SK-N-SH treated with all-trans-retinoic acid at 6 μM for 48 hours (cell line): ENCODE results near the gene HDGF.

Source experiments
- RARB ChIP-seq: fragments of 250-450 bp; sonication (Bioruptor Pico); IDR thresholded peaks from 2 replicates; pipeline ENCODE4 v1.8.0; 2021; ENCODE audit warnings: mild to moderate bottlenecking, moderate library complexity
- SNAI2 ChIP-seq: fragments of 250-450 bp; sonication (Bioruptor Pico); IDR thresholded peaks from 2 replicates; pipeline ENCODE4 v1.5.0; 2020; ENCODE audit warnings: mild to moderate bottlenecking, moderate library complexity
- TCF4 ChIP-seq: fragments of 250-450 bp; sonication (Bioruptor Pico); IDR thresholded peaks from 2 replicates; pipeline ENCODE4 v1.8.0; 2021; ENCODE audit warnings: mild to moderate bottlenecking, moderate library complexity, borderline replicate concordance
- ZFP3 ChIP-seq: fragments of 250-450 bp; sonication (Bioruptor Pico); IDR thresholded peaks from 2 replicates; pipeline ENCODE4 v1.5.0; 2020; ENCODE audit warnings: mild to moderate bottlenecking, moderate library complexity
- ZNF565 ChIP-seq: fragments of 450-650 bp; formaldehyde crosslinking; conservative IDR thresholded peaks from 2 replicates; pipeline ENCODE4 v1.5.0; 2020; ENCODE audit warnings: low read depth, mild to moderate bottlenecking, moderate library complexity
- ZNF70 ChIP-seq: fragments of 450-650 bp; formaldehyde crosslinking; IDR thresholded peaks from 2 replicates; pipeline ENCODE4 v1.5.0; 2020; ENCODE audit warnings: mild to moderate bottlenecking, moderate library complexity

- TF ChIP-seq ZFP3 (CRISPR knock-in tag) (no peak), ZNF70 (no peak), SNAI2 (CRISPR knock-in tag) (no peak), TCF4 (CRISPR knock-in tag) (peak; percentile 80), RARB (CRISPR knock-in tag) (no peak), ZNF565 (CRISPR knock-in tag) (no peak)
Measured at GRCh38 chr1:156772728-156773497, 21.4 kb upstream of the HDGF start.
